ENCODE data around the gene ENTPD7.
"Not testable (repeated sequence)": the region's sequence is repeated elsewhere in the genome, so short reads cannot be mapped to it uniquely, and the experiment has no call there.

The ENTPD7 gene

GRCh38 chr10:99659031-99659867 is at the start of gene ENTPD7:
Gene ENTPD7, plus strand, starts transcription at chr10:99659509. Its CDS starts 448 bp downstream, at chr10:99659957.
- H3K4me1 Mint-ChIP-seq = peaks cover 29% of the 10 kb centered on the region
- H3K4me3 Mint-ChIP-seq = peak within 1 kb of the TSS; percentile 93
- peak within 1 kb of the TSS; percentile 74 for H3K27ac Mint-ChIP-seq
- peaks cover 2% of the 10 kb centered on the region for H3K27me3 Mint-ChIP-seq
- H3K36me3 Mint-ChIP-seq = peaks cover 1% of the 10 kb centered on the region
- no peaks in the 10 kb centered on the region for H3K9me3 Mint-ChIP-seq

- Mint-ChIP-seq H3K27me3 (no peaks in the 10 kb centered on the region), H3K27ac (no peak overlapping the region), H3K4me3 (no peak overlapping the region), H3K36me3 (no peaks in the 10 kb centered on the region), H3K9me3 (no peaks in the 10 kb centered on the region), H3K4me1 (peaks cover 9% of the 10 kb centered on the region)
Measured at GRCh38 chr10:99610221-99610620, 49.1 kb upstream of the ENTPD7 start.

- H3K27ac Mint-ChIP-seq = no peak overlapping the region
Measured at GRCh38 chr10:99611326-99611725, 48.0 kb upstream of the ENTPD7 start.

GRCh38 chr10:99612167-99612831 is 47.0 kb upstream of the ENTPD7 start:
- peak overlapping the region; percentile 71 for H3K27ac Mint-ChIP-seq
- no peaks in the 10 kb centered on the region for H3K9me3 Mint-ChIP-seq
- peaks cover 29% of the 10 kb centered on the region for H3K4me1 Mint-ChIP-seq
- H3K36me3 Mint-ChIP-seq = no peaks in the 10 kb centered on the region
- no peak overlapping the region for H3K4me3 Mint-ChIP-seq
- no peaks in the 10 kb centered on the region for H3K27me3 Mint-ChIP-seq

More at GRCh38 chr10:99611326-99611725, 48.0 kb upstream of the ENTPD7 start:
- no peaks in the 10 kb centered on the region for H3K36me3 Mint-ChIP-seq
- H3K4me1 Mint-ChIP-seq = peaks cover 19% of the 10 kb centered on the region
- H3K4me3 Mint-ChIP-seq = no peak overlapping the region
- H3K9me3 Mint-ChIP-seq = no peaks in the 10 kb centered on the region
- no peaks in the 10 kb centered on the region for H3K27me3 Mint-ChIP-seq

- H3K9me3 Mint-ChIP-seq = no peaks in the 10 kb centered on the region
- peaks cover 1% of the 10 kb centered on the region for H3K36me3 Mint-ChIP-seq
- no peak overlapping the region for H3K4me3 Mint-ChIP-seq
- H3K4me1 Mint-ChIP-seq = peaks cover 49% of the 10 kb centered on the region
- no peaks in the 10 kb centered on the region for H3K27me3 Mint-ChIP-seq
- H3K27ac Mint-ChIP-seq = peak overlapping the region; percentile 26
Measured at GRCh38 chr10:99615426-99615825, 43.9 kb upstream of the ENTPD7 start.

GRCh38 chr10:99617696-99618095 is 41.6 kb upstream of the ENTPD7 start:
- Mint-ChIP-seq H3K27me3 (no peaks in the 10 kb centered on the region), H3K9me3 (no peaks in the 10 kb centered on the region), H3K4me3 (peak overlapping the region; percentile 89), H3K4me1 (peaks cover 52% of the 10 kb centered on the region), H3K36me3 (peaks cover 1% of the 10 kb centered on the region), H3K27ac (peak overlapping the region; percentile 66)

- peaks cover 1% of the 10 kb centered on the region for H3K36me3 Mint-ChIP-seq
- H3K9me3 Mint-ChIP-seq = no peaks in the 10 kb centered on the region
- H3K27me3 Mint-ChIP-seq = no peaks in the 10 kb centered on the region
- peaks cover 52% of the 10 kb centered on the region for H3K4me1 Mint-ChIP-seq
- H3K27ac Mint-ChIP-seq = peak overlapping the region; percentile 90
- peak overlapping the region; percentile 89 for H3K4me3 Mint-ChIP-seq
Measured at GRCh38 chr10:99619090-99619800, 40.1 kb upstream of the ENTPD7 start.

GRCh38 chr10:99619851-99620710 is 39.2 kb upstream of the ENTPD7 start, which contains the start of gene SLC25A28:
Gene SLC25A28, minus strand, starts transcription at chr10:99620439. Its CDS starts 104 bp downstream, at chr10:99620335.
- peak within 1 kb of the TSS; percentile 89 for H3K4me3 Mint-ChIP-seq
- H3K9me3 Mint-ChIP-seq = no peaks in the 10 kb centered on the region
- H3K27ac Mint-ChIP-seq = peak within 1 kb of the TSS; percentile 97
- H3K4me1 Mint-ChIP-seq = peaks cover 52% of the 10 kb centered on the region
- H3K36me3 Mint-ChIP-seq = peaks cover 1% of the 10 kb centered on the region
- no peaks in the 10 kb centered on the region for H3K27me3 Mint-ChIP-seq

- peak overlapping the region; percentile 81 for H3K4me3 Mint-ChIP-seq
- H3K9me3 Mint-ChIP-seq = no peaks in the 10 kb centered on the region
Measured at GRCh38 chr10:99620711-99621453, 38.4 kb upstream of the ENTPD7 start.

GRCh38 chr10:99621454-99622251 is 37.7 kb upstream of the ENTPD7 start:
- peaks cover 38% of the 10 kb centered on the region for H3K4me1 Mint-ChIP-seq
- peak overlapping the region; percentile 97 for H3K27ac Mint-ChIP-seq
- H3K27me3 Mint-ChIP-seq = no peaks in the 10 kb centered on the region
- peaks cover 1% of the 10 kb centered on the region for H3K36me3 Mint-ChIP-seq
- H3K4me3 Mint-ChIP-seq = peak overlapping the region; percentile 81
- H3K9me3 Mint-ChIP-seq = no peaks in the 10 kb centered on the region

More at GRCh38 chr10:99620711-99621453, 38.4 kb upstream of the ENTPD7 start:
- no peaks in the 10 kb centered on the region for H3K27me3 Mint-ChIP-seq
- peak overlapping the region; percentile 97 for H3K27ac Mint-ChIP-seq
- peaks cover 45% of the 10 kb centered on the region for H3K4me1 Mint-ChIP-seq
- H3K36me3 Mint-ChIP-seq = peaks cover 1% of the 10 kb centered on the region

- Mint-ChIP-seq H3K27me3 (peaks cover 3% of the 10 kb centered on the region), H3K27ac (peak overlapping the region; percentile 44), H3K9me3 (no peaks in the 10 kb centered on the region), H3K4me3 (no peak overlapping the region), H3K4me1 (peaks cover 15% of the 10 kb centered on the region), H3K36me3 (peaks cover under 1% of the 10 kb centered on the region)
Measured at GRCh38 chr10:99623919-99624318, 35.4 kb upstream of the ENTPD7 start.

- H3K4me3 Mint-ChIP-seq, H3K36me3 Mint-ChIP-seq, H3K9me3 Mint-ChIP-seq, H3K27ac Mint-ChIP-seq, H3K27me3 Mint-ChIP-seq: not testable (repeated sequence)
- H3K4me1 Mint-ChIP-seq = peaks cover 11% of the 10 kb centered on the region
Measured at GRCh38 chr10:99625124-99625523, 34.2 kb upstream of the ENTPD7 start.

GRCh38 chr10:99628923-99629624 is 30.2 kb upstream of the ENTPD7 start:
- H3K4me1 Mint-ChIP-seq = no peaks in the 10 kb centered on the region
- peaks cover 11% of the 10 kb centered on the region for H3K27me3 Mint-ChIP-seq
- no peaks in the 10 kb centered on the region for H3K36me3 Mint-ChIP-seq
- no peak overlapping the region for H3K27ac Mint-ChIP-seq
- no peak overlapping the region for H3K4me3 Mint-ChIP-seq
- no peaks in the 10 kb centered on the region for H3K9me3 Mint-ChIP-seq
